K562 (cell line): ENCODE data around the gene NME4. TPM values are rescaled to one million over a fixed set of nuclear protein-coding genes. Genes with fewer than 3 reads are reported as not detected.
A peak's percentile ranks its signal among the peaks of the same experiment; 100 is the strongest.

Experiments used
- CXXC5 ChIP-seq: fragments of 250-450 bp; sonication (Bioruptor Pico); IDR thresholded peaks from 2 replicates; pipeline ENCODE4 v1.8.0; 2022; ENCODE audit warnings: inconsistent platforms, mild to moderate bottlenecking, moderate library complexity
- LEF1 ChIP-seq: fragments of 450-650 bp; IDR thresholded peaks from 2 replicates; pipeline ENCODE4 v1.6.1; 2016; ENCODE audit warnings: mild to moderate bottlenecking
- NBN ChIP-seq: fragments of 450-650 bp; IDR thresholded peaks from 2 replicates; pipeline ENCODE4 v1.6.1; 2016; ENCODE audit warnings: low read depth, mild to moderate bottlenecking
- POLR3G ChIP-seq: IDR thresholded peaks from 2 replicates; pipeline ENCODE4 v1.6.1; 2011; ENCODE audit not compliant: insufficient read length, insufficient replicate concordance; ENCODE audit errors: extremely low read depth
- RFX1 ChIP-seq: fragments of 450-650 bp; IDR thresholded peaks from 2 replicates; pipeline ENCODE4 v1.6.1; 2016; ENCODE audit warnings: mild to moderate bottlenecking, moderate library complexity
- ZNF146 ChIP-seq: IDR thresholded peaks from one replicate; pipeline ENCODE4 v1.6.1; 2018; ENCODE audit warnings: missing compliant biosample characterization; ENCODE audit not compliant: unreplicated experiment
- ZNF174 ChIP-seq: fragments of 250-450 bp; sonication (Bioruptor Pico); IDR thresholded peaks from 2 replicates; pipeline ENCODE4 v1.4.0; 2020; ENCODE audit warnings: mild to moderate bottlenecking
- ZNF384 ChIP-seq: IDR thresholded peaks from 2 replicates; pipeline ENCODE4 v1.6.1; 2012; ENCODE audit warnings: low read depth, low read length, improper control_type of control experiment
- ZNF717 ChIP-seq: fragments of 250-450 bp; sonication (Bioruptor Pico); IDR thresholded peaks from 2 replicates; pipeline ENCODE4 v1.5.0; 2021
- ZSCAN32 ChIP-seq: fragments of 450-650 bp; formaldehyde crosslinking; IDR thresholded peaks from 2 replicates; pipeline ENCODE4 v1.4.0; 2020; ENCODE audit warnings: mild to moderate bottlenecking, moderate library complexity
- polyA plus RNA-seq, 8 experiments: library from polyadenylated mRNA; depleted of rRNA in 4 of 8; stranded (reverse) in 5 of 8; unstranded in 3 of 8; fragments of >200 nt; fragmentation: Nextera tagmentation in 2 of 8; fragmentation: Illumina TruSeq in 1 of 8; extraction: Ambion mirVana in 2 of 8; extraction: Trizol in 1 of 8; gene quantifications; 2 replicates each; pipeline versions ENCODE4 v1.2.1 to v1.2.3, GENCODE V29; 2011 to 2014; ENCODE audit warnings: inconsistent platforms in 1 of 8, missing spikeins in 1 of 8
- total RNA-seq, 7 experiments: library from RNA; depleted of rRNA in 6 of 7; stranded (reverse); fragments of >200 nt in 6 of 7; fragmentation: Illumina TruSeq in 2 of 7; extraction: Trizol in 2 of 7; gene quantifications; 2 replicates each; pipeline versions ENCODE4 v1.2.1 to v1.2.3, GENCODE V29; 2011 to 2021; ENCODE audit warnings: low replicate concordance in 1 of 7
- TF ChIP-seq, protein P1 (sequence below), 2 experiments: IDR thresholded peaks; 2 replicates each; pipeline ENCODE4 v1.6.1; 2012; ENCODE audit warnings: improper control_type of control experiment in 2 of 2, low read depth in 2 of 2, low read length in 2 of 2, borderline replicate concordance in 1 of 2
- TF ChIP-seq, protein P2 (sequence below): fragments of 450-650 bp; IDR thresholded peaks from 2 replicates; pipeline ENCODE4 v1.6.1; 2016; ENCODE audit warnings: antibody characterized with exemption
- TF ChIP-seq, protein P3 (sequence below): fragments of 250-450 bp; sonication (Bioruptor Pico); IDR thresholded peaks from 2 replicates; pipeline ENCODE4 v1.5.1; 2021; ENCODE audit warnings: mild to moderate bottlenecking
- TF ChIP-seq, protein P4 (sequence below): fragments of 250-450 bp; sonication (Bioruptor Pico); IDR thresholded peaks from 2 replicates; pipeline ENCODE4 v1.4.0; 2020; ENCODE audit warnings: borderline replicate concordance
- TF ChIP-seq, protein P5 (sequence below), 3 experiments: fragments of 200-800 bp in 1 of 3; sonication (Bioruptor generic) in 1 of 3; sonication (generic) in 1 of 3; formaldehyde crosslinking in 1 of 3; IDR thresholded peaks; 2 replicates each; pipeline versions ENCODE4 v1.6.1 to v1.8.0; 2016 to 2022; ENCODE audit warnings: mild to moderate bottlenecking in 2 of 3, missing compliant biosample characterization in 2 of 3, missing genetic modification characterization in 2 of 3, missing genetic modification reagents in 1 of 3
- TF ChIP-seq, protein P6 (sequence below), 2 experiments: fragments of 450-650 bp; conservative IDR thresholded peaks; 2 replicates each; pipeline ENCODE4 v1.6.1; 2017; ENCODE audit warnings: mild to moderate bottlenecking in 2 of 2, moderate library complexity in 2 of 2

Gene NME4
- total and polyA plus RNA-seq, 9 of the 15 experiments (the other 6 are each of a cell fraction or from before 2014, with no cell fraction given): 15.4 to 264 (median 139) TPM

DNA sequence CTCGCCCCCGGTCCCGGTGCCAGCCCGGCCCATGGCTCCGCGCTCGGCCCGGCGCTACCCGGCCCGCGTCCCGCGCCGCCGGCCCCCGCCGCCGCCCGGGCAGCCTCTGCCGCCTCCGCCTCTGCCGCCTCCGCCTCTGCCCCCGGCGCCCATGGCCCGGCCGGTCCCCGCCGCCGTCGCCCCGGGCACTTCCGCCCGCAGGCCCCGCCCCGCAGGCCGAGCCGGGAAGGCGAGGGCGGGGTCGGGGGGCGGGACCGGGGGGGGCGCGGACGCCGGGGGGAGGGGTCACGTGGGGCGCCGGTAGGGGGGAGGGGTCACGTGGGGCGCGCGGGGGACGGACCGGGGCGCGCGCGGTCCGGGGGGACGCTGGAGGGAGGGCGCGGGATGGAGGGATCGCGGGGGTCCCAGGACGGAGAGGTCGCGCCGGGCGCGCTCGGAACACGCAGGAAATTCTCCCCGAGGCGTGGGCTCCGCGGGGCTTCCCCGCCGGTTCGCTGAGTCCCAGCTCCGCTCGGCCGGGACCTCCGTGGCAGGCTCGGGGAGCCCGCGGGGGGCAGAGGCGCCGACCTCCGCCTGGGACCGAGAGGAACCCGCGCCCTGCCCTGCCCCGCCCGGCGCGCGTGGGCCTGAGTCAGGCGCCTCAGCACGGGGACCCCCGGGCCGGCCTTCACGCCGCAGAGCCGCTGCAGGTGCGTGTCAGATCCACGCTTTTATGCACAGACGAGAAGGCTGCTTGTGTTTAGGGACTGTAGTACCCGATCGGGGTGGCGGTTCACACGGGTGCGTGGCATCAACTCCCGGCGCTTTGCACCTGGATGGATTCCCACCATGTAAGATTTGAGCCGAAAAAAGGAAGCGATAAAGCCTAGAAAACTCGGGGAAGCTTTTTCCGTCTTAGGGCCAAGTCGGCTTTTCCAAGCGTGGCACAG is 14.9 kb upstream of the NME4 start, which contains the start of gene PGAP6 (continued):
- TF ChIP-seq, protein P1, sequence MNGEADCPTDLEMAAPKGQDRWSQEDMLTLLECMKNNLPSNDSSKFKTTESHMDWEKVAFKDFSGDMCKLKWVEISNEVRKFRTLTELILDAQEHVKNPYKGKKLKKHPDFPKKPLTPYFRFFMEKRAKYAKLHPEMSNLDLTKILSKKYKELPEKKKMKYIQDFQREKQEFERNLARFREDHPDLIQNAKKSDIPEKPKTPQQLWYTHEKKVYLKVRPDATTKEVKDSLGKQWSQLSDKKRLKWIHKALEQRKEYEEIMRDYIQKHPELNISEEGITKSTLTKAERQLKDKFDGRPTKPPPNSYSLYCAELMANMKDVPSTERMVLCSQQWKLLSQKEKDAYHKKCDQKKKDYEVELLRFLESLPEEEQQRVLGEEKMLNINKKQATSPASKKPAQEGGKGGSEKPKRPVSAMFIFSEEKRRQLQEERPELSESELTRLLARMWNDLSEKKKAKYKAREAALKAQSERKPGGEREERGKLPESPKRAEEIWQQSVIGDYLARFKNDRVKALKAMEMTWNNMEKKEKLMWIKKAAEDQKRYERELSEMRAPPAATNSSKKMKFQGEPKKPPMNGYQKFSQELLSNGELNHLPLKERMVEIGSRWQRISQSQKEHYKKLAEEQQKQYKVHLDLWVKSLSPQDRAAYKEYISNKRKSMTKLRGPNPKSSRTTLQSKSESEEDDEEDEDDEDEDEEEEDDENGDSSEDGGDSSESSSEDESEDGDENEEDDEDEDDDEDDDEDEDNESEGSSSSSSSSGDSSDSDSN (IDR thresholded peaks at IDR 0.05; ENCODE audit: borderline replicate concordance in 1 of 2, low read depth in 2 of 2, low read length in 2 of 2): 0 out of 4 replicates have a peak, but pooled peaks of 1 of the 2 experiments have one; percentile 13
- TF ChIP-seq, protein P2, sequence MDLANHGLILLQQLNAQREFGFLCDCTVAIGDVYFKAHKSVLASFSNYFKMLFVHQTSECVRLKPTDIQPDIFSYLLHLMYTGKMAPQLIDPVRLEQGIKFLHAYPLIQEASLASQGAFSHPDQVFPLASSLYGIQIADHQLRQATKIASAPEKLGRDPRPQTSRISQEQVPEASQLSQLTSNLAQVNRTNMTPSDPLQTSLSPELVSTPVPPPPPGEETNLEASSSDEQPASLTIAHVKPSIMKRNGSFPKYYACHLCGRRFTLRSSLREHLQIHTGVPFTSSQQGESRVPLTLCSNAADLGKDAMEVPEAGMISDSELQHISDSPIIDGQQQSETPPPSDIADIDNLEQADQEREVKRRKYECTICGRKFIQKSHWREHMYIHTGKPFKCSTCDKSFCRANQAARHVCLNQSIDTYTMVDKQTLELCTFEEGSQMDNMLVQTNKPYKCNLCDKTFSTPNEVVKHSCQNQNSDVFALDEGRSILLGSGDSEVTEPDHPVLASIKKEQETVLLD: no peak
- no peak for TF ChIP-seq ZSCAN32 (CRISPR knock-in tag)
- TF ChIP-seq ZNF717: no peak
- no peak for TF ChIP-seq ZNF146
- TF ChIP-seq, protein P3, sequence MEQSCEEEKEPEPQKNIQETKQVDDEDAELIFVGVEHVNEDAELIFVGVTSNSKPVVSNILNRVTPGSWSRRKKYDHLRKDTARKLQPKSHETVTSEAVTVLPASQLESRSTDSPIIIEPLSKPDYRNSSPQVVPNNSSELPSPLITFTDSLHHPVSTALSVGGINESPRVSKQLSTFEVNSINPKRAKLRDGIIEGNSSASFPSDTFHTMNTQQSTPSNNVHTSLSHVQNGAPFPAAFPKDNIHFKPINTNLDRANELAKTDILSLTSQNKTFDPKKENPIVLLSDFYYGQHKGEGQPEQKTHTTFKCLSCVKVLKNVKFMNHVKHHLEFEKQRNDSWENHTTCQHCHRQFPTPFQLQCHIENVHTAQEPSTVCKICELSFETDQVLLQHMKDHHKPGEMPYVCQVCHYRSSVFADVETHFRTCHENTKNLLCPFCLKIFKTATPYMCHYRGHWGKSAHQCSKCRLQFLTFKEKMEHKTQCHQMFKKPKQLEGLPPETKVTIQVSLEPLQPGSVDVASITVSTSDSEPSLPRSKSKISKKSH (CRISPR knock-in tag): no peak
- TF ChIP-seq ZNF384: no peak
- TF ChIP-seq, protein P4, sequence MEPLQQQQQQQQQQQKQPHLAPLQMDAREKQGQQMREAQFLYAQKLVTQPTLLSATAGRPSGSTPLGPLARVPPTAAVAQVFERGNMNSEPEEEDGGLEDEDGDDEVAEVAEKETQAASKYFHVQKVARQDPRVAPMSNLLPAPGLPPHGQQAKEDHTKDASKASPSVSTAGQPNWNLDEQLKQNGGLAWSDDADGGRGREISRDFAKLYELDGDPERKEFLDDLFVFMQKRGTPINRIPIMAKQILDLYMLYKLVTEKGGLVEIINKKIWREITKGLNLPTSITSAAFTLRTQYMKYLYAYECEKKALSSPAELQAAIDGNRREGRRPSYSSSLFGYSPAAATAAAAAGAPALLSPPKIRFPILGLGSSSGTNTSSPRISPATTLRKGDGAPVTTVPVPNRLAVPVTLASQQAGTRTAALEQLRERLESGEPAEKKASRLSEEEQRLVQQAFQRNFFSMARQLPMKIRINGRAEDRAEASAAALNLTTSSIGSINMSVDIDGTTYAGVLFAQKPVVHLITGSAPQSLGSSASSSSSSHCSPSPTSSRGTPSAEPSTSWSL: no peak
- TF ChIP-seq, protein P5, sequence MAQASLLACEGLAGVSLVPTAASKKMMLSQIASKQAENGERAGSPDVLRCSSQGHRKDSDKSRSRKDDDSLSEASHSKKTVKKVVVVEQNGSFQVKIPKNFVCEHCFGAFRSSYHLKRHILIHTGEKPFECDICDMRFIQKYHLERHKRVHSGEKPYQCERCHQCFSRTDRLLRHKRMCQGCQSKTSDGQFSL (CRISPR knock-in tag; IDR thresholded peaks at IDR 0.05): no peak
- TF ChIP-seq, protein P5 (tag; IDR thresholded peaks at IDR 0.05): peak in 1 of 2 experiments; percentile 94; a peak in 2 of 4 replicates
- TF ChIP-seq NBN: no peak
- no peak for TF ChIP-seq LEF1
- no peak for TF ChIP-seq POLR3G
- TF ChIP-seq, protein P6, sequence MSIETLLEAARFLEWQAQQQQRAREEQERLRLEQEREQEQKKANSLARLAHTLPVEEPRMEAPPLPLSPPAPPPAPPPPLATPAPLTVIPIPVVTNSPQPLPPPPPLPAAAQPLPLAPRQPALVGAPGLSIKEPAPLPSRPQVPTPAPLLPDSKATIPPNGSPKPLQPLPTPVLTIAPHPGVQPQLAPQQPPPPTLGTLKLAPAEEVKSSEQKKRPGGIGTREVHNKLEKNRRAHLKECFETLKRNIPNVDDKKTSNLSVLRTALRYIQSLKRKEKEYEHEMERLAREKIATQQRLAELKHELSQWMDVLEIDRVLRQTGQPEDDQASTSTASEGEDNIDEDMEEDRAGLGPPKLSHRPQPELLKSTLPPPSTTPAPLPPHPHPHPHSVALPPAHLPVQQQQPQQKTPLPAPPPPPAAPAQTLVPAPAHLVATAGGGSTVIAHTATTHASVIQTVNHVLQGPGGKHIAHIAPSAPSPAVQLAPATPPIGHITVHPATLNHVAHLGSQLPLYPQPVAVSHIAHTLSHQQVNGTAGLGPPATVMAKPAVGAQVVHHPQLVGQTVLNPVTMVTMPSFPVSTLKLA (conservative IDR thresholded peaks at IDR 0.05): no peak; a peak in 2 of 4 replicates
- TF ChIP-seq CXXC5 (CRISPR knock-in tag): peak; percentile 46; the same call in 1 of the 2 replicates
- no peak for TF ChIP-seq ZNF174
- TF ChIP-seq RFX1: no peak
